ENCODE data around the gene TDRD6.

Gene TDRD6

GRCh38 chr6:46661483-46661882 is 26.2 kb upstream of the TDRD6 start:
- TF ChIP-seq GATA3 (IDR thresholded peaks at IDR 0.05; ENCODE audit: low read depth, low read length) (no peak), GATA2 (IDR thresholded peaks at IDR 0.05; ENCODE audit: low read depth, low read length) (no peak)

- TF ChIP-seq GATA3 (IDR thresholded peaks at IDR 0.05; ENCODE audit: low read depth, low read length): no peak
- TF ChIP-seq GATA2 (IDR thresholded peaks at IDR 0.05; ENCODE audit: low read depth, low read length): no peak
Measured at GRCh38 chr6:46667377-46667776, 20.3 kb upstream of the TDRD6 start.

- TF ChIP-seq GATA3 (IDR thresholded peaks at IDR 0.05; ENCODE audit: low read depth, low read length) (no peak), GATA2 (IDR thresholded peaks at IDR 0.05; ENCODE audit: low read depth, low read length) (no peak)
Measured at GRCh38 chr6:46674410-46674809, 13.3 kb upstream of the TDRD6 start.

GRCh38 chr6:46676604-46677313 is 10.9 kb upstream of the TDRD6 start:
- TF ChIP-seq GATA2 (IDR thresholded peaks at IDR 0.05; ENCODE audit: low read depth, low read length) (no peak), GATA3 (IDR thresholded peaks at IDR 0.05; ENCODE audit: low read depth, low read length) (no peak)

- TF ChIP-seq GATA3 (IDR thresholded peaks at IDR 0.05; ENCODE audit: low read depth, low read length): no peak
- TF ChIP-seq GATA2 (IDR thresholded peaks at IDR 0.05; ENCODE audit: low read depth, low read length): no peak
Measured at GRCh38 chr6:46677314-46677654, 10.4 kb upstream of the TDRD6 start.

- no peak for TF ChIP-seq GATA2 (IDR thresholded peaks at IDR 0.05; ENCODE audit: low read depth, low read length)
- TF ChIP-seq GATA3 (IDR thresholded peaks at IDR 0.05; ENCODE audit: low read depth, low read length): no peak
Measured at GRCh38 chr6:46684771-46685170, 2.9 kb upstream of the TDRD6 start.

- TF ChIP-seq GATA2 (IDR thresholded peaks at IDR 0.05; ENCODE audit: low read depth, low read length) (no peak), GATA3 (IDR thresholded peaks at IDR 0.05; ENCODE audit: low read depth, low read length) (no peak)
Measured at GRCh38 chr6:46688117-46688965, 656 bp downstream of the TDRD6 start.

- no peak for TF ChIP-seq GATA3 (IDR thresholded peaks at IDR 0.05; ENCODE audit: low read depth, low read length)
- TF ChIP-seq GATA2 (IDR thresholded peaks at IDR 0.05; ENCODE audit: low read depth, low read length): no peak
Measured at GRCh38 chr6:46688966-46689335, 1.3 kb downstream of the TDRD6 start.

- no peak for TF ChIP-seq GATA3 (IDR thresholded peaks at IDR 0.05; ENCODE audit: low read depth, low read length)
- no peak for TF ChIP-seq GATA2 (IDR thresholded peaks at IDR 0.05; ENCODE audit: low read depth, low read length)
Measured at GRCh38 chr6:46689657-46690056, 2.0 kb downstream of the TDRD6 start.

GRCh38 chr6:46690141-46690755 is 2.6 kb downstream of the TDRD6 start:
- TF ChIP-seq GATA2 (IDR thresholded peaks at IDR 0.05; ENCODE audit: low read depth, low read length) (no peak), GATA3 (IDR thresholded peaks at IDR 0.05; ENCODE audit: low read depth, low read length) (no peak)

- no peak for TF ChIP-seq GATA2 (IDR thresholded peaks at IDR 0.05; ENCODE audit: low read depth, low read length)
- TF ChIP-seq GATA3 (IDR thresholded peaks at IDR 0.05; ENCODE audit: low read depth, low read length): no peak
Measured at GRCh38 chr6:46690911-46691451, 3.3 kb downstream of the TDRD6 start.

- TF ChIP-seq GATA3 (IDR thresholded peaks at IDR 0.05; ENCODE audit: low read depth, low read length): no peak
- no peak for TF ChIP-seq GATA2 (IDR thresholded peaks at IDR 0.05; ENCODE audit: low read depth, low read length)
Measured at GRCh38 chr6:46699970-46700369, 12.3 kb downstream of the TDRD6 start.

GRCh38 chr6:46704562-46704961 is 16.9 kb downstream of the TDRD6 start:
- TF ChIP-seq GATA3 (IDR thresholded peaks at IDR 0.05; ENCODE audit: low read depth, low read length): no peak
- TF ChIP-seq GATA2 (IDR thresholded peaks at IDR 0.05; ENCODE audit: low read depth, low read length): no peak

- TF ChIP-seq GATA3 (IDR thresholded peaks at IDR 0.05; ENCODE audit: low read depth, low read length): no peak
- no peak for TF ChIP-seq GATA2 (IDR thresholded peaks at IDR 0.05; ENCODE audit: low read depth, low read length)
Measured at GRCh38 chr6:46706464-46706863, 18.8 kb downstream of the TDRD6 start.

All from SH-SY5Y (cell line).